ENCODE measurements around the gene TMEM106B.
"Not testable (repeated sequence)": the region's sequence is repeated elsewhere in the genome, so short reads cannot be mapped to it uniquely, and the experiment has no call there.

DNA sequence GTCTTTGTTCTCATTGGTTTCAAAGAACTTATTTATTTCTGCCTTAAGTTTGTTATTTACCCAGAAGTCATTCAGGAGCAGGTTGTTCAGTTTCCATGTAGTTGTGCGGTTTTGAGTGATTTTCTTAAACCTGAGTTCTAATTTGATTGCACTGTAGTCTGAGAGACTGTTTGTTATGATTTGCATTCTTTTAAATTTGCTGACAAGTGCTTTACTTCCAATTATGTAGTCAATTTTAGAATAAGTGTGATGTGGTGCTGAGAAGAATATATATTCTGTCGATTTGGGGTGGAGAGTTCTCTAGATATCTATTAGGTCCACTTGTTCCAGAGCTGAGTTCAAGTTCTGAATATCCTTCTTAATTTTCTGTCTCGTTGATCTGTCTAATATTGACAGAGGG lies 43.0 kb upstream of the TMEM106B start:
- not testable (repeated sequence) for TF ChIP-seq POLR2AphosphoS5, POLR2A (IDR thresholded peaks at IDR 0.05; ENCODE audit: low read depth, low read length)

All from GM12892 (cell line).